Measurements from ENCODE around the gene PSORS1C2. TPM values are rescaled to one million over a fixed set of nuclear protein-coding genes. Genes with fewer than 3 reads are reported as not detected.
"Not testable (repeated sequence)": the region's sequence is repeated elsewhere in the genome, so short reads cannot be mapped to it uniquely, and the experiment has no call there.

PSORS1C2 gene
- total and polyA plus RNA-seq, 8 donors = 0.14 to 0.17 TPM; not detected in 6

GRCh38 chr6:31170600-31170881, 31.7 kb upstream of the PSORS1C2 start, which contains the start of gene POU5F1:
POU5F1 (minus strand) TSS chr6:31170682; CDS start chr6:31170620, 62 bp downstream.
- ATAC-seq (no peak), DNase-seq (no peak)
- Histone ChIP-seq H3K4me1 (no peaks in the 10 kb centered on the region), H3K27ac (no peak within 1 kb of the TSS), H3K36me3 (no peaks in the 10 kb centered on the region), H3K27me3 (no peaks in the 10 kb centered on the region), H3K9me3 (no peaks in the 10 kb centered on the region), H3K4me3 (no peak within 1 kb of the TSS)
- intact Hi-C loops (cut with DNase I) = no loop called here
- no peak for TF ChIP-seq CTCF (IDR thresholded peaks at IDR 0.05)

GRCh38 chr6:31169858-31170599, 31.2 kb upstream of the PSORS1C2 start:
- H3K36me3 ChIP-seq; ATAC-seq; H3K27ac ChIP-seq; H3K4me1 ChIP-seq; H3K9me3 ChIP-seq; DNase-seq; H3K27me3 ChIP-seq; H3K4me3 ChIP-seq; intact Hi-C loops (cut with DNase I): not testable (repeated sequence)

GRCh38 chr6:31169123-31169857, 30.4 kb upstream of the PSORS1C2 start:
- Histone ChIP-seq H3K4me1 (no peaks in the 10 kb centered on the region), H3K4me3 (no peak overlapping the region), H3K27me3 (no peaks in the 10 kb centered on the region), H3K36me3 (no peaks in the 10 kb centered on the region), H3K27ac (no peak overlapping the region), H3K9me3 (no peaks in the 10 kb centered on the region)
- TF ChIP-seq CTCF (IDR thresholded peaks at IDR 0.05) = no peak
- ATAC-seq = no peak
- DNase-seq = no peak
- intact Hi-C loops (cut with DNase I) = no loop called here

- ATAC-seq = no peak
- H3K27me3 ChIP-seq = no peaks in the 10 kb centered on the region
- H3K27ac ChIP-seq = no peak overlapping the region
Observed at GRCh38 chr6:31168606-31169005, 29.7 kb upstream of the PSORS1C2 start.

GRCh38 chr6:31165986-31166385, 27.1 kb upstream of the PSORS1C2 start:
- Histone ChIP-seq H3K9me3 (no peaks in the 10 kb centered on the region), H3K27me3 (no peaks in the 10 kb centered on the region), H3K4me3 (no peak overlapping the region), H3K36me3 (peaks cover 0 to 16% of the 10 kb centered on the region in 2 donors), H3K4me1 (peaks cover 0 to 3% of the 10 kb centered on the region in 2 donors), H3K27ac (no peak overlapping the region)
- intact Hi-C loops (cut with DNase I) = no loop called here
- DNase-seq = no peak
- no peak for TF ChIP-seq CTCF (IDR thresholded peaks at IDR 0.05)
- ATAC-seq = no peak

More at GRCh38 chr6:31168606-31169005, 29.7 kb upstream of the PSORS1C2 start:
- no peak for DNase-seq
- intact Hi-C loops (cut with DNase I) = no loop called here
- peaks cover 0 to 3% of the 10 kb centered on the region in 2 donors for H3K4me1 ChIP-seq
- H3K4me3 ChIP-seq = no peak overlapping the region
- no peaks in the 10 kb centered on the region for H3K36me3 ChIP-seq
- H3K9me3 ChIP-seq = no peaks in the 10 kb centered on the region
- TF ChIP-seq CTCF (IDR thresholded peaks at IDR 0.05) = no peak

GRCh38 chr6:31165064-31165832, 26.4 kb upstream of the PSORS1C2 start:
- H3K36me3 ChIP-seq = peaks cover 0 to 16% of the 10 kb centered on the region in 2 donors
- H3K4me3 ChIP-seq; intact Hi-C loops (cut with DNase I); DNase-seq; H3K9me3 ChIP-seq; H3K27ac ChIP-seq; ATAC-seq; H3K4me1 ChIP-seq; H3K27me3 ChIP-seq: not testable (repeated sequence)

GRCh38 chr6:31164475-31165063, 25.7 kb upstream of the PSORS1C2 start:
- DNase-seq; H3K4me1 ChIP-seq; H3K9me3 ChIP-seq; ATAC-seq; H3K27ac ChIP-seq; H3K27me3 ChIP-seq; H3K4me3 ChIP-seq; intact Hi-C loops (cut with DNase I): not testable (repeated sequence)
- H3K36me3 ChIP-seq = peaks cover 0 to 16% of the 10 kb centered on the region in 2 donors
